Measurements from ENCODE around the gene HS3ST3A1. TPM values are rescaled to one million over a fixed set of nuclear protein-coding genes. Genes with fewer than 3 reads are reported as not detected.

The HS3ST3A1 gene
- total RNA-seq, 1 donor from 2014 or later = 14.7 TPM

DNA sequence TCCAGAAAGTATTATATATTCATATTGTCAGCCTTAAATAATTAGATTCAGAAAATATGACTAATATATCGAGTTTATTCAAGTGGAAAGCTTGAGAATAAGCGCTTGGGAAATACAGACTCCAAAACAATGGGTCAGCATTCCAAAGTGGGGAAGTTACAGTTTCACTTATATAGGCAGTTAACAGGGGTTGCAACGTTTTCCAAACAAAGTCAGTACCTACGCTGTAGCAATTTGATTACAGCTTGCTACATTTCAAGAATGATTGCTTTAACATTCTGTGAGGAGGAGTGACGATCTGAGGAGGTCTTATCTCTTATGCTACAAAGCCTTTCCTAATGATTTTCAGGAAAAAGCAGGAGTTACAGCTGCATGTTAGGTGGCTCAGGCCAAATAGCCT lies 34.2 kb upstream of the HS3ST3A1 start:
- Mint-ChIP-seq H3K27me3 (ENCODE audit: low read depth) (no peaks in the 10 kb centered on the region), H3K36me3 (ENCODE audit: low read depth) (no peaks in the 10 kb centered on the region), H3K4me3 (no peak overlapping the region), H3K27ac (ENCODE audit: unreplicated experiment) (no peak overlapping the region), H3K9me3 (no peaks in the 10 kb centered on the region), H3K4me1 (peaks cover 7% of the 10 kb centered on the region)
- no peak for DNase-seq (ENCODE audit: low read depth, low spot score)
- TF ChIP-seq, protein P1, sequence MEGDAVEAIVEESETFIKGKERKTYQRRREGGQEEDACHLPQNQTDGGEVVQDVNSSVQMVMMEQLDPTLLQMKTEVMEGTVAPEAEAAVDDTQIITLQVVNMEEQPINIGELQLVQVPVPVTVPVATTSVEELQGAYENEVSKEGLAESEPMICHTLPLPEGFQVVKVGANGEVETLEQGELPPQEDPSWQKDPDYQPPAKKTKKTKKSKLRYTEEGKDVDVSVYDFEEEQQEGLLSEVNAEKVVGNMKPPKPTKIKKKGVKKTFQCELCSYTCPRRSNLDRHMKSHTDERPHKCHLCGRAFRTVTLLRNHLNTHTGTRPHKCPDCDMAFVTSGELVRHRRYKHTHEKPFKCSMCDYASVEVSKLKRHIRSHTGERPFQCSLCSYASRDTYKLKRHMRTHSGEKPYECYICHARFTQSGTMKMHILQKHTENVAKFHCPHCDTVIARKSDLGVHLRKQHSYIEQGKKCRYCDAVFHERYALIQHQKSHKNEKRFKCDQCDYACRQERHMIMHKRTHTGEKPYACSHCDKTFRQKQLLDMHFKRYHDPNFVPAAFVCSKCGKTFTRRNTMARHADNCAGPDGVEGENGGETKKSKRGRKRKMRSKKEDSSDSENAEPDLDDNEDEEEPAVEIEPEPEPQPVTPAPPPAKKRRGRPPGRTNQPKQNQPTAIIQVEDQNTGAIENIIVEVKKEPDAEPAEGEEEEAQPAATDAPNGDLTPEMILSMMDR (conservative IDR thresholded peaks at IDR 0.05) = no peak

DNA sequence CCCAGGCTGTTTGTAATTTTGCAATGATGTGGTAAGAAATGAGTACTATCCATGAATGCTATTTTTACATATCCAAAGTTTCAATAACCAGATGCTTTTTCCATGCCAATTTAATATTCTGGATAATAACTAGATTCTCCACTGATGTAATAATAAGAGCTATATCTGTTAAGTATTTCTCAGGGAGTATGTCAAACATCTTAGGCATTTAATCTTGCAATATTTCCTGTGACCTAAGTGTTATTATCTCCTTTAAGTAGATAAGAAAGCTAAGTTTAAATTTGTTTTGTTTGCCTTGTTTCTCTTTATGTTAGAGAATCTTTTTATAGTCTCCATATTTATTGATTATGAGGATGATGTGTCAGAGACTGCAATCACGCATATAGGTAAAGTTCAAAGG lies 32.3 kb upstream of the HS3ST3A1 start:
- Mint-ChIP-seq H3K4me1 (no peaks in the 10 kb centered on the region), H3K36me3 (ENCODE audit: low read depth) (no peaks in the 10 kb centered on the region), H3K9me3 (no peaks in the 10 kb centered on the region), H3K4me3 (no peak overlapping the region), H3K27me3 (ENCODE audit: low read depth) (no peaks in the 10 kb centered on the region), H3K27ac (ENCODE audit: unreplicated experiment) (no peak overlapping the region)
- TF ChIP-seq, protein P1 (conservative IDR thresholded peaks at IDR 0.05) = no peak
- DNase-seq (ENCODE audit: low read depth, low spot score) = no peak

DNA sequence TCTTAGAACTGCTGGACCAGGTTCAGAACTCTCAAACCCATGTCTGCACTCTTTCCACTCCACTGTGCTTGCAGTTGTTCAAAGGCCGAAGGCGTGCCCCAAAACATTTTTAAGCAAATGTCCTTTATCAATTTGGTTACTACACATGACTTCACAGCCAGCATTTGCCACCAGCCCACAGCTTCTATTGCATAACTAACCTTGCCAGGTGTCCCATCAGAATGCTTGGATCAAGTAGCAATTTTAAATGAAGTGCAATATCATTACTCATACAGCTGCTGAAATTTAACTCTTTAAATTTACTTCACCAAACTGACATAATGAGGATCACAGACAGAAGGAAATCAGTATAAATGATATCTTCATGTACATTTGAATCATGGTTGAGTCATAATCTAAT lies 29.8 kb upstream of the HS3ST3A1 start:
- no peak overlapping the region for H3K27ac Mint-ChIP-seq (ENCODE audit: unreplicated experiment)
- no peaks in the 10 kb centered on the region for H3K27me3 Mint-ChIP-seq (ENCODE audit: low read depth)
- no peak overlapping the region for H3K4me3 Mint-ChIP-seq
- H3K4me1 Mint-ChIP-seq = no peaks in the 10 kb centered on the region
- no peaks in the 10 kb centered on the region for H3K36me3 Mint-ChIP-seq (ENCODE audit: low read depth)
- TF ChIP-seq, protein P1 (conservative IDR thresholded peaks at IDR 0.05) = no peak
- no peak for DNase-seq (ENCODE audit: low read depth, low spot score)
- H3K9me3 Mint-ChIP-seq = no peaks in the 10 kb centered on the region

DNA sequence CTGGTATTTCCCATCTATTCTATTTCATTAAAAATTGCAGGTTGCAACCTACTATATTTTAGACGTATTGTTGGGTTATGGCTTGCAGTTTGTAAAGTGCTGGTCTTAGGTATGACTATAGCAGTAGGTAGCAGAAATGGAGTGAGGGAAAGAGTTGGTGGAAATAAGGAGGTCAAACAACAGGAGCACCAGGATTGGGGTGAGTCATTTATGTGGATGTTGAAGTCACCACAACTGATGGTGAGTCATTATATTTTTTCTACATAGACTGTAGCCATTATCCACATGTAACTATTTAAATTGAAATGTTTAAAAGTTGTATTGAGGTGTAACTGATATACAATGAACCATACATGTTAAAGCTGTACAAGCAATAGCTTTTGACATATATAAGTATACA lies 25.0 kb upstream of the HS3ST3A1 start:
- Mint-ChIP-seq H3K4me1 (no peaks in the 10 kb centered on the region), H3K27me3 (ENCODE audit: low read depth) (no peaks in the 10 kb centered on the region), H3K9me3 (no peaks in the 10 kb centered on the region), H3K27ac (ENCODE audit: unreplicated experiment) (no peak overlapping the region), H3K36me3 (ENCODE audit: low read depth) (no peaks in the 10 kb centered on the region), H3K4me3 (no peak overlapping the region)
- no peak for DNase-seq (ENCODE audit: low read depth, low spot score)
- TF ChIP-seq, protein P1 (conservative IDR thresholded peaks at IDR 0.05) = no peak

DNA sequence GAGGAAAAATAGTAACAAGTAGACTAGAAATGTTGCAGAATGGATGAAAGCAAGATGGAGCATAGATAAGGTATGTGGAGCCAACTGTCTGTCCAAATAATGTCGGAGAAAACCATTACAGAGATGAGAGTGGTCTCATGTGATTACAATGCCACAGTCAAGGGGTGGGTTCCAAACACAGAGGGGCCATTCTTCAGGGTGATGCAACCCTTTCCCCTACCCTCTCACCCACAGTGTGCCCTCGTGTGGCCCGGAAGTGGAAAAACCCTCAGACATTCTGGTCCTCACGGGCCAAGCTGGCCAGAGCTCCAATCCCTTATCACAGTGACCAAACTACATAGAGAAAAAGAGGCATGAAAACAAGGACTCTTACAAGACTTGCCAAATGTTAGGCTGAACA lies 17.7 kb upstream of the HS3ST3A1 start:
- Mint-ChIP-seq H3K27me3 (ENCODE audit: low read depth) (no peaks in the 10 kb centered on the region), H3K4me1 (peaks cover 7% of the 10 kb centered on the region), H3K9me3 (peaks cover 7% of the 10 kb centered on the region), H3K27ac (ENCODE audit: unreplicated experiment) (no peak overlapping the region), H3K4me3 (no peak overlapping the region), H3K36me3 (ENCODE audit: low read depth) (peaks cover 3% of the 10 kb centered on the region)
- DNase-seq (ENCODE audit: low read depth, low spot score) = no peak
- TF ChIP-seq, protein P1 (conservative IDR thresholded peaks at IDR 0.05) = no peak

DNA sequence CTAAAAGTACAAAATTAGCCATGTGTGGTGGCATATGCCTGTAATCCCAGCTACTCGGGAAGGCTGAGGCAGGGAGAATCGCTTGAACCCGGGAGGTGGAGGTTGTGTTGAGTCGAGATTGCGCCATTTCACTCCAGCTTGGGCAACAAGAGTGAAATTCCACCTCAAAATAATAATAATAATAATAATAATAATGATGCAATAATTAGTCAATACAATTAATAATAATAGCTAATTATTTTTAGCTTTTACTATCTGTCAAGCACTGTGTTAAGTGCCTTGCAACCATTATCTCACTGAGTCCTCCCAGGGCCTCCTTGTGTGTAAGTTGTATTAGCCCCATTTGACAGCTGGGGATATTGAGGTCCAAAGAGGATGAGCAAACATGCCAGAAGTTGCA lies 14.3 kb upstream of the HS3ST3A1 start:
- Mint-ChIP-seq H3K36me3 (ENCODE audit: low read depth) (peaks cover 11% of the 10 kb centered on the region), H3K4me3 (no peak overlapping the region), H3K9me3 (peaks cover 11% of the 10 kb centered on the region), H3K27me3 (ENCODE audit: low read depth) (no peaks in the 10 kb centered on the region), H3K4me1 (peaks cover 7% of the 10 kb centered on the region), H3K27ac (ENCODE audit: unreplicated experiment) (no peak overlapping the region)
- no peak for DNase-seq (ENCODE audit: low read depth, low spot score)
- TF ChIP-seq, protein P1 (conservative IDR thresholded peaks at IDR 0.05) = no peak

Data from neural crest cell (in vitro differentiated cells).